HG03025 (cell line): Measurements from ENCODE around the gene OSTN.

Experiments used
- ATAC-seq: cut with Tn5 transposase; IDR thresholded peaks from one replicate; pipeline ENCODE4 v1.9.1; 2021; ENCODE audit warnings: mild to moderate bottlenecking, moderate library complexity; ENCODE audit not compliant: unreplicated experiment, low FRiP score

Gene OSTN

GRCh38 chr3:191302451-191302850 lies 103.4 kb downstream of the OSTN start:
- ATAC-seq: no peak

- no peak for ATAC-seq
Measured at GRCh38 chr3:191303596-191303995, 104.6 kb downstream of the OSTN start.

GRCh38 chr3:191306428-191306827 lies 107.4 kb downstream of the OSTN start:
- no peak for ATAC-seq

GRCh38 chr3:191307341-191307740 lies 108.3 kb downstream of the OSTN start:
- no peak for ATAC-seq

GRCh38 chr3:191313296-191313695 lies 114.3 kb downstream of the OSTN start:
- no peak for ATAC-seq

GRCh38 chr3:191314109-191314728 lies 115.2 kb downstream of the OSTN start:
- ATAC-seq: no peak
